Measurements from ENCODE around the gene DAP.

GRCh38 chr5:10680876-10681481 is 80.1 kb downstream of the DAP start:
- TF ChIP-seq CTCF (conservative IDR thresholded peaks at IDR 0.05; ENCODE audit: low read depth, low read length) (no peak), EZH2 (IDR thresholded peaks at IDR 0.05; ENCODE audit: low read length, unreplicated experiment) (no peak), EZH2phosphoT487 (IDR thresholded peaks at IDR 0.05; ENCODE audit: borderline replicate concordance, low read length) (no peak)

All from PC-3 (cell line).